ENCODE results near the gene PPARG. TPM values are rescaled to one million over a fixed set of nuclear protein-coding genes. Genes with fewer than 3 reads are reported as not detected.

PPARG gene
- total and polyA plus RNA-seq, 2 of the 13 experiments (the other 11 are each of a cell fraction or from before 2014, with no cell fraction given), result 13.9 to 58.3 TPM

GRCh38 chr3:12437221-12437605 is 148.3 kb downstream of the PPARG start:
- Histone ChIP-seq H3K27ac (ENCODE audit: extremely low read length, insufficient read depth, low read length) (no peak overlapping the region), H3K27me3 (ENCODE audit: control insufficient read depth in 1 of 2, insufficient read depth in 2 of 2, low read length in 2 of 2) (no peaks in the 10 kb centered on the region), H3K9me3 (ENCODE audit: low read length) (no peaks in the 10 kb centered on the region), H2AFZ (ENCODE audit: low read length) (no peak overlapping the region), H3K36me3 (replicated peaks in 1 of 2; ENCODE audit: control insufficient read depth in 1 of 2, insufficient read depth in 2 of 2, low read length in 2 of 2) (peaks cover 0 to 9% of the 10 kb centered on the region in 2 experiments; a peak in 2 of 5 replicates), H3K4me1 (ENCODE audit: insufficient read depth, low read length) (no peaks in the 10 kb centered on the region), H3K9ac (ENCODE audit: insufficient read depth, low read depth, low read length) (no peak overlapping the region), H3K4me3 (replicated peaks in 1 of 3; ENCODE audit: insufficient read depth in 1 of 3, low read depth in 2 of 3, low read length in 3 of 3) (no peak overlapping the region), H3K79me2 (ENCODE audit: insufficient read depth, low read length) (no peaks in the 10 kb centered on the region), H4K20me1 (ENCODE audit: insufficient read depth, low read length) (no peaks in the 10 kb centered on the region), H3K4me2 (ENCODE audit: low read depth, low read length) (no peak overlapping the region)
- POLR2A ChIA-PET, result interaction anchor here (2.2 kb wide), 1 partner anchor 31 kb away, joined by 4 read pairs; no protein-coding TSS in a partner anchor
- no peak for FAIRE-seq
- BruUV-seq (replicated peaks), result no TSS peak
- CTCF ChIA-PET (ENCODE audit: low intra/inter-chr PET ratio, low total read pairs), result no interaction called here
- intact Hi-C loops (cut with micrococcal nuclease; ENCODE audit: unreplicated experiment) (no loop called here), in situ Hi-C loops (cut with HindIII; ENCODE audit: extremely low pct_ligation_motif_present, low pct_unique_long_range_greater_than_20kb) (no loop called here)
- ATAC-seq, result no peak
- no peak for DNase-seq (ENCODE audit: low spot score)
- WGBS (ENCODE audit: low lambda C conversion rate), result 88% methylated on average over 6 of the region's 6 CpGs
- TF ChIP-seq HMGA1 (CRISPR knock-in tag; conservative IDR thresholded peaks at IDR 0.05) (no peak), ZNF24 (IDR thresholded peaks at IDR 0.05) (no peak), ZNF431 (CRISPR knock-in tag; IDR thresholded peaks at IDR 0.05; ENCODE audit: borderline replicate concordance, low read depth) (no peak), KDM3A (CRISPR knock-in tag; IDR thresholded peaks at IDR 0.05; ENCODE audit: low read depth) (no peak), ZFP36 (IDR thresholded peaks at IDR 0.05; ENCODE audit: borderline replicate concordance, low read depth, low read length, partially characterized antibody) (no peak), ARHGAP35 (CRISPR knock-in tag; IDR thresholded peaks at IDR 0.05; ENCODE audit: borderline replicate concordance) (no peak), ZSCAN21 (CRISPR knock-in tag; IDR thresholded peaks at IDR 0.05; ENCODE audit: borderline replicate concordance) (no peak), RAD21 (CRISPR knock-in tag; IDR thresholded peaks at IDR 0.05) (no peak), SMARCC2 (IDR thresholded peaks at IDR 0.05) (no peak), MBD4 (IDR thresholded peaks at IDR 0.05; ENCODE audit: borderline replicate concordance, low read length) (no peak), NR1H2 (CRISPR knock-in tag; IDR thresholded peaks at IDR 0.05; ENCODE audit: borderline replicate concordance, low read depth) (no peak), DMAP1 (CRISPR knock-in tag; IDR thresholded peaks at IDR 0.05) (no peak), ZNF337 (CRISPR knock-in tag; IDR thresholded peaks at IDR 0.05; ENCODE audit: borderline replicate concordance, low read depth) (no peak), ZNF138 (CRISPR knock-in tag; IDR thresholded peaks at IDR 0.05; ENCODE audit: low read depth) (no peak), PPARG (CRISPR knock-in tag; conservative IDR thresholded peaks at IDR 0.05) (no peak), ZNF407 (CRISPR knock-in tag; IDR thresholded peaks at IDR 0.05; ENCODE audit: not compliant biosample characterization) (no peak), MXD1 (CRISPR knock-in tag; IDR thresholded peaks at IDR 0.05) (no peak), ELF4 (CRISPR knock-in tag; IDR thresholded peaks at IDR 0.05; ENCODE audit: borderline replicate concordance) (no peak), TOPORS (CRISPR knock-in tag; IDR thresholded peaks at IDR 0.05) (no peak)

Data from HepG2 (cell line).